LNCaP clone FGC (cell line): Measurements from ENCODE around the gene FBXL3.
"Not testable (repeated sequence)": the region's sequence is repeated elsewhere in the genome, so short reads cannot be mapped to it uniquely, and the experiment has no call there.

Experiments
- DNase-seq: peaks from one replicate; pipeline ENCODE4 v3.0.0-alpha.2; 2011; ENCODE audit warnings: low read depth
- H3K4me3 ChIP-seq: 2 replicates; pipeline ENCODE4 v1.5.1; 2011; ENCODE audit warnings: mild to moderate bottlenecking, low read depth, low read length, control low read depth
- TF ChIP-seq, protein P1 (sequence below): IDR thresholded peaks from 2 replicates; pipeline ENCODE4 v1.5.1; 2012; ENCODE audit warnings: mild to moderate bottlenecking; ENCODE audit not compliant: control insufficient read depth, insufficient read depth; ENCODE audit errors: extremely low read depth

Gene FBXL3

DNA sequence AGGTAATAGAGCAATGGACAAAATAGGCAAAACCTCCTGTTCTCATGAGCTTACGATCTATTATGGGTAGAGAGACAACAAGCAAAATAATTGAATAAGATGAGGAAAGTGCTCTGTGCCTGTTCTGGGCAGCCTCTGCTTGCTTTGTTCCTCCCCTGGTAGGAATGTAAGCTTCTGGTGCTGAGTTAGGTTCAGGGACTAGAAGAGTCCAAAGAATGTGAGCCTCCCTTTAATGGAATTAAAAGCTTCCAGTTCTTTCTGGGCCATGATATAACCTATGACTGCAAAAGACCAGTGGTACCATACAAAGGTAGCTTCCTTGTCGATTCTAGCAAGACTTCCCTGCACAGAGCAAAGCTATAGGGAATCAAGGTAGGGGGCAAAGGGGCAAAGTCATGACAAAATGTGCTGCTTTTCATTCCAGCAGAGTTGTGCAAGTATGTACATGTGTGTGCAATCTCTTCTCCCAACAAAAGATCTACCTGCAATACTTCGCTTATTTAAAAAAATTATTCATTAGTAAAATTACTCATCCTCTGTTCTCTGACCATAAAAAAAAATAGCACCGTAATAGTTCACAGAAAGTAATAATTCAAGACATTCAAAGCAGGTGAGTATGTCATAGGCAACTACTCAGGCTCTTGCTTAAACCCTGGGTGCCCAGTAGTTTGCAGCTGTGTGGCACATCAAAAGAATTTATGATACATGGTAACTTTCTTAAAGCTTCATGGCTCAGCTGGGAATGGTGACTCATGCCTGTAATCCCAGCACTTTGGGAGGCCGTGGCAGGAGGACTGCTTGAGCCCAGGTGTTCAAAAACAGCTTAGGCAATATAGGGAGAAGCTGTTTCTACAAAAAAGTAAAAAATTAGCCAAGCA is 57.2 kb downstream of the FBXL3 start:
- DNase-seq, result no peak
- H3K4me3 ChIP-seq, result no peak overlapping the region
- TF ChIP-seq, protein P1, sequence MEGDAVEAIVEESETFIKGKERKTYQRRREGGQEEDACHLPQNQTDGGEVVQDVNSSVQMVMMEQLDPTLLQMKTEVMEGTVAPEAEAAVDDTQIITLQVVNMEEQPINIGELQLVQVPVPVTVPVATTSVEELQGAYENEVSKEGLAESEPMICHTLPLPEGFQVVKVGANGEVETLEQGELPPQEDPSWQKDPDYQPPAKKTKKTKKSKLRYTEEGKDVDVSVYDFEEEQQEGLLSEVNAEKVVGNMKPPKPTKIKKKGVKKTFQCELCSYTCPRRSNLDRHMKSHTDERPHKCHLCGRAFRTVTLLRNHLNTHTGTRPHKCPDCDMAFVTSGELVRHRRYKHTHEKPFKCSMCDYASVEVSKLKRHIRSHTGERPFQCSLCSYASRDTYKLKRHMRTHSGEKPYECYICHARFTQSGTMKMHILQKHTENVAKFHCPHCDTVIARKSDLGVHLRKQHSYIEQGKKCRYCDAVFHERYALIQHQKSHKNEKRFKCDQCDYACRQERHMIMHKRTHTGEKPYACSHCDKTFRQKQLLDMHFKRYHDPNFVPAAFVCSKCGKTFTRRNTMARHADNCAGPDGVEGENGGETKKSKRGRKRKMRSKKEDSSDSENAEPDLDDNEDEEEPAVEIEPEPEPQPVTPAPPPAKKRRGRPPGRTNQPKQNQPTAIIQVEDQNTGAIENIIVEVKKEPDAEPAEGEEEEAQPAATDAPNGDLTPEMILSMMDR, result no peak

DNA sequence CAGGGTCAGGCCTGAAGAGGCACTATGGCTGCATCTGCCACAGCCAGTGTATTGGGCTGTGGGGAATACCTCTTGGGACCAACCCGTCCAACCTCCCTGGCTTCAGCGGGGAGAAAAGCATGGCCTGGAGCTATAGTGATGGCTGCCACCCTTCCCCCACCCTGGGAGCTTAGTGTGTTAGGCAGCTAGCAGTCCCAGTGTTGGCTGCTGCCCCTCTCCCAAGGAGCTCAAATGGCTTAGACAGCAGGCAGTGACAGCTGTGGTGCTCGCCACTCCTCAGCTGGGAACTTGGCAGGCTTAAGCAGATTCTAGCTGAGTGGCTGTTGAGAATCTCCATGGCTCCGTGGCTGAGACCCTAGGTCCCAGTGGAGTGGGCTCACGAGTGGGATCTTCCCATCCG is 58.9 kb downstream of the FBXL3 start:
- no peak overlapping the region for H3K4me3 ChIP-seq
- TF ChIP-seq, protein P1, result no peak
- no peak for DNase-seq

DNA sequence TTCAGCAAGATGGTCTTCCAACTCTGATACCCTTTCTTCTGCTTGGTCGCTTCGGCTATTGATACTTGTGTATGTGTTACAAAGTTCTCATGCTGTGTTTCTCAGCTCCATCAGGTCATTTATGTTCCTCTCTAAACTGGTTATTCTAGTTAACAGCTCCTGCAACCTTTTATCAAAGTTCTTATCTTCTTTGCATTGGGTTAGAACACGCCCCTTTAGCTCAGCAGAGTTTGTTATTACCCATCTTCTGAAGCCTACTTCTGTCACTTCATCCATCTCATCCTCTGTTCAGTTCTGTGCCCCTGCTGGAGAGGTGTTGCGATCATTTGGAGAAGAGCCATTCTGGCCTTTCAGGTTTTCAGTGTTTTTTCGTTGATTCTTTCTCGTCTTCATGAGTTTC is 59.9 kb downstream of the FBXL3 start:
- TF ChIP-seq, protein P1, result no peak
- DNase-seq, result no peak
- no peak overlapping the region for H3K4me3 ChIP-seq

DNA sequence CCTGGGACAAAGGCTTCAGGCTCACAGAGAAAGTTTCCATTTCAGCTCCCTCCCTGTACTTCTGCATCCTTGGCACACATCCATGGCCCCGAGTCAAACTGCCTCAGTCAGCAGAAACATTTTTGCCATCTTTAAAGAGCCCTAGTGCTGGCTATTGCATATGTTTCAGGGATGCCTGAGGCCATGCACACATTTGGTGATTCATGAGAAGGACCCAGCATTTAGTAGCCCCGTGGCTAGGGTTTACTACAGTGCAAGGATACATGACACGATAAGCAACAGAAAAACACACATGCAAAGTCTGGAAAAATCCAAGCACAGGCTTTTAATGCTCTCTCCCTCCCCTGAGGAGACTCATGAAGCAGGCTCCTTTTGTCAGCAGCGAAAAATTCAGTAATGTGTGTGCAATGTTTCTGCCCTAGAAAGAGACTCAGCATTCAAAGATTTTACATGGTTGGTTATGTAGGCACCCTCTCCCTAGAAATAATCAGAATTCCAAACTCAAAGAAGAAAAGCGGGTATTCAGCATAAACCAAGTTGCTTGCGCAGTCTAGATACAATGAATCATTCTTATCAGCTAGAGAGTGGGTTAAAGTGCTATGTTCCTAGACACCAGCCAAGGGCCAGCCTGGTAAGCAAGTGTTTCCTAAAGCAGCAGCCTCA is 61.1 kb downstream of the FBXL3 start:
- DNase-seq, result no peak
- no peak overlapping the region for H3K4me3 ChIP-seq
- TF ChIP-seq, protein P1, result no peak

DNA sequence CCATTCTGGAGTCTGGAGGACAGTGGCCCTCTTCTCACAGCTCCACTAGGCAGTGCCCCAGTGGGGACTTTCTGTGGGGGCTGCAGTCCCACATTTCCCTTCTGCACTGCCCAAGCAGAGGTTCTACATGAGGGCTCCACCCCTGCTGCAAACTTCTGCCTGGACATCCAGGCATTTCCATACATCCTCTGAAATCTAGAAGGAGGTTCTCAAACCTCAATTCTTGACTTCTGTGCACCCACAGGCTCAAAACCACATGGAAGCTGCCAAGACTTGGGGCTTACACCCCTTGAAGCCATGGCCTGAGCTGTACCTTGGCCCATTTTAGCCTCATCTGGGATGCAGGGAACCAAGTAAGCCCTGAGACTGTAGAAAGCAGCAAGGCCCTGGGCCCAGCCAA is 67.2 kb downstream of the FBXL3 start:
- DNase-seq, H3K4me3 ChIP-seq: not testable (repeated sequence)

DNA sequence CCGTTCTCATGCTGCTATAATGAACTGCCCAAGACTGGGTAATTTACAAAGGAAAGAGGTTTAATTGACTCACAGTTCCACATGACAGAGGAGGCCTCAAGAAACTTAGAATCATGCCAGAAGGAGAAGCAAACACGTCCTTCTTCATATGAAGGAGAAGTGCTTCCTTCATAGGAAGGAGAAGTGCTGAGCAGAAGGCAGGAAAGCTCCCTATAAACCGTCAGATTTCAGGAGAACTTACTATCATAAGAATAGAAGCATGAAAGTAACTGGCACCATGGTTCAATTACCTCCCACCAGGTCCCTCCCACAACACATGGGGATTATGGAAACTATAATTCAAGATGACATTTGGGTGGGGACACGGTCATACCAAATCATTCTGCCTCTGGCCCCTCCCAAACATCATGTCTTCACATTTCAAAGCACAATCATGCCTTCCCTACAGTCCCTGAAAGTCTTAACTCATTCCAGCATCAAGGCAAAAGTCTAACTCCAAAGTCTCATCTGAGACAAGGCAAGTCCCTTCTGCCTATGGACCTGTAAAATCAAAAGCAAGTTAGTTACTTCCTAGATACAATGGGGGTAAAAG is 68.0 kb downstream of the FBXL3 start:
- TF ChIP-seq, protein P1, result no peak
- no peak for DNase-seq

DNA sequence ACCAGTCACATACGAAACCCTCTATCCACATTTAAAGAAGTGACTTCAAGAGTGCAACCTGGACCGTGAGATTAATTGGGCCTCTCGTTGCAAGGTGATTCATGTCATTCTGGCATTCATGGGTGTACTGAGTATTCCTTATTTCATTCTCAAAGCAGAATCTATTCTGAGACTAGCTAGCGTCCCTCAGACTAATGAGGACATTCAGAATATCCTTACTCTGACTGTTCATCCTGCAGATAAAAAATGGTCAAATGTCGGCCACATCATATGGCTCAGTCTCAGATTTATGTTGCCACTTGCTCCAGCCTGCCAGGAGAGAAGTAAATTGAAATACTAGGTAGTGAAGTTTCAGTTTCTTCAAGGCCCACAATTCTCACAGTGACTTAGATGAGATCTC is 71.3 kb downstream of the FBXL3 start:
- no peak for DNase-seq
- no peak overlapping the region for H3K4me3 ChIP-seq
- TF ChIP-seq, protein P1, result no peak

More for the DNA sequence above, 68.0 kb downstream of the FBXL3 start:
- H3K4me3 ChIP-seq, result no peak overlapping the region
